Measurements from ENCODE around the gene LAMA2.
"Not testable (repeated sequence)": the region's sequence is repeated elsewhere in the genome, so short reads cannot be mapped to it uniquely, and the experiment has no call there.

LAMA2 gene

DNA sequence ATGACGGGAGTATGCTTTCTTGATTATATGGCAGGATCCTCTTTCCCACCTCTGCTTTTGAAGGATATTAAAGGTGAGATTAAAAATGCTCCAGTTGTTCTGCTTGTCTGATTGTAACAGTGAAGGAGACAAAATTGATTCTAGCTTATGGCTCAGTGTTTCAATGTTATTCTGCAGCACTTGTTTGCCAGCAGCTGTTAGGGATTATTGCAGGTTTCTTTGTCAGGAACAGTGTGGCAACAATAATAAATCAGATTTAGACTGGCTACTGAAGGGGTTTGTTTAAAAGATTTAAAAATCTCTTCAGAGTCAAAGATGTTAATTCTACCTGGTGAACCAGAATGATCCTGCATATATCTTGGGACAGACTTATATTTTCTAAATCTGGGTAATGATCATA, 126.9 kb downstream of the LAMA2 start:
- no peak for DNase-seq (ENCODE audit: low read depth)

DNA sequence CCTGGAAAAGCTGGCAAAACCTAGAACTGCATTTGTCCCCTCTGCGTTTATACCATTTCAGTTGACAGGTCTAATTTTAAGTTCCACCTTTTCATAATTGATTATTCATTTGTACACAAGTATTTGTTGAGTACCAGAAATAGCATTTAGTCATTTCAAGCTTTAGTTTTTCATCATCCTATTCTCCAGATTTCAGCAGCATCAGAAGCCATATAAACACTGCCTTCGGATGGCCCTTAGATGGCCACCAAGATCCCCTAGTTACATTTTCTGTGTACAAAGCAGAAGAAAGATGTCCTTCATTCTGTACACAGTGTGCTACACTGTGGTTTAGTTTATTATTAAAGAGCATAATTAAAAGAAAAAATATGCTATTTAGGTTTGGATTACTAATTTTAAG, 131.4 kb downstream of the LAMA2 start:
- no peak for DNase-seq (ENCODE audit: low read depth)

DNA sequence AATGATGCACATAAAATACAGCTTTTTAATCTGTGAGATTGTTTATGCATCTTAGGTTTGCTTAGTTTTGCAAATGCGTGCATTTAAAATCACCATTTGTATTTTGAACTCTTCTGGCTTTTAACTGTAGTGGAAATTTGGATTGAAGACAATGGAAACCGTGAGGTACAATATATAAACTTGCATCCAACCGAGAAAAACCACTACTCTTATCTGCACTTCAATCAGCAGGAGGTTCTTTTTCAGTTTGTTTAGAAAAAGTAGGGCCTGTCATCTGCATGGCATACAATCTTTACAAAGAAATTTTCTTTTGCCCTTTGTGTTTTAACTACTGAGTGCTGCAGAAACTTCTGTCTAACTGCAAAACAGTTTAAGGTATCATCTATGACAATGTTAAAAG, 132.8 kb downstream of the LAMA2 start:
- DNase-seq (ENCODE audit: low read depth) = no peak

DNA sequence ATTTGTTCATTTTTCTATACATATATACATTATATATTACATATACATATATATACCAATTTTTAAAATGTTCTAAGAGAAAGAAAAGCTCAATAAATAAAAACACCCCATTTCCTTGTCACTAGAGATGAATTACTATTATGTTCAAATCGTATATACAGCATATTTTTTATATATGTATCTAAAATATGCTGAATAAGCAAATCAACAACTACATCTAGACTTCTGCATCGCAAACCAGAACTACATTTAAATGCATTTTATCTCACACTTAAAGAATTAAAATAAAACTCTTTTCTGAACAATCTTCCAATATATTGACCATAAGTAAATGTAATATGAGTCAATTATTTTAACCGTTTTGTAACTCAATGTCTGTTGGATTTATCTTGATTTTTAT, 133.9 kb downstream of the LAMA2 start:
- DNase-seq (ENCODE audit: low read depth) = no peak

DNA sequence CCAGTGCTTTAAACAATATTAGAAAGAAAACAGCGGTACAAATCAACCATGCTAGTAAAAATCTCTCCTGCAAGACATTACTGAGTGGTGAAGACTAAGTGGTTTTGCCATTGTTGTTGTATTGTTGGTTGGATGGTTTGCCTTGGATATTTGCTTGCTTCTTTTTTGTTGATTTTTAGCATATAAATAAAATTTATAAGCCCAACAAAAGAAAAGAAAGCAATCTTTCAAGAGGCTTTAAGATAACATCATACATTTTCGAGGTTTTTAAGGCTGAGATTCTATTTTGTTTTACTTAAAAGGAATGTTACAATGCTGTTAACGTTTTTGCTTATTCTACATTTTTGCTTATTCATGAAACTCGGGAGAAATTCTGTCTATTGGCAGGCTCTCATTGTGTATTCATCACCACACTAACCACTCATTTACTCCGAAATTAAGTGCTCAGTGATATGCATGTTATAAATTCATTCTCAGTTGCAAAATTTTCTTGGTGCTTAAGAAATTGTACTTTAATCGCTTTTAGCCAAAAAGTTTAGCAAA, 139.1 kb downstream of the LAMA2 start:
- DNase-seq (ENCODE audit: low read depth) = no peak

- no peak for DNase-seq (ENCODE audit: low read depth)
Measured at GRCh38 chr6:129026601-129027000, 143.7 kb downstream of the LAMA2 start.

DNA sequence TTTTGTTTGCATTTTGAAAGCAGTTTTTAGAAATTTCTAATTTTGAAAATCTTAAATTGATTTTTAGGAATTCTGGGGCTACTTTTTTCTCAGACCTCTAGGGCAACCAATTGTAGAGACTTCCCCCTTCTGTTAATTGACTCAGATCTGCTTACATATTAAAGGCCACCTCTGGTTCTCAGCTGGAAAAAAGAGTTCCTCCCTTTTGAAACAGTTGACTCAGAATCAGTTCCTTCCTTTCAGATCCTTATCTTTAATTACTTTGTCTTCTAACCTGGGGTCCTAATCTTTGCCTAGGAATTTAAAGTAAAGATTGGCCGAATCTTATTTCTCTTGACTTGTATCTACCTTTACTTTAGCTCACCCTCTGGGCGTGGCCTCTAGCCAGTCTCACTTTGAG, 146.8 kb downstream of the LAMA2 start:
- no peak for DNase-seq (ENCODE audit: low read depth)

GRCh38 chr6:129030215-129030614, 147.3 kb downstream of the LAMA2 start:
- DNase-seq (ENCODE audit: low read depth) = no peak

DNA sequence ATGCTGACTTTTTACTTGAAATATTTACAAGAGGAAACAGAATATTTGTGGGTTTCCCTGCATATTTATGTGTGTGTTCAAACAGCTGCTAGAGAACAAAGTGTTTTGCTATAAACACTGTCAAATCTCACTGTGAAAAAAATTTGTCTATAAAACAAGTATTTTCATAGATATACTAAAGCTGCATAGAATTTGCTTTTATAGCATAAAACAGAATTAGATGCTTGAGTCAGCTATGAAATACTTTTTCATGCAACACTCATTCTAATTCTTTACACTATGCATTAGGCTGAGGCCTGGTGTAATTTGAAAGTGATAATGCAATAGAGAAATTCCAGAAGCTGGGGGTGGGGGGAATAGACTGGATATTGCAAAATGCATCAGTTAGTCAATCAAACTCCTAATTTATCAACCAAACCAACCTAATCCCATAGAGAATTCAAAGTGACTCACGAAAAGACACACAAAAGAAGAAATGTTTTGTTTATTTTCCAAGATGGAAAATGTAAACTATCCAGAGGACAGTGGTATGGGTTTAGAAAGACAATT, 148.2 kb downstream of the LAMA2 start:
- no peak for DNase-seq (ENCODE audit: low read depth)

DNA sequence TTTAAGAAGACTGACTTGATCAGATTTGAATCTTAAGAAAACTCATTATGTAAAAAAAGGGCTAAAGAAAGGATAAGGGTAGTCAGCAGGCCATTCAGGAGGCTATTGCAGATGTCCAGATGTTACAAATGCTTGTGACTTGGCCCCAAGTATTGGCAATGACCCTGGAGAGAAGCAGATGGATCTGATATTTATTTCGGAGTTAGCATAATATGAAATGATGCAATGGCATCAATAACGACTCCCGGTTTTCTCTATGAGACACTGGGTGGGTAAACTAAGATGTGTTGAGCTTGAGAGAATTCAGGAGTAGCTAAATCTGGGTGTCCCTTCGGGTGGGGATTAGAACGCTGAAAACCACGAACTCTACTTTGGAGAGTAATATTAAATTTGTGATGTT, 149.7 kb downstream of the LAMA2 start:
- DNase-seq (ENCODE audit: low read depth) = no peak

DNA sequence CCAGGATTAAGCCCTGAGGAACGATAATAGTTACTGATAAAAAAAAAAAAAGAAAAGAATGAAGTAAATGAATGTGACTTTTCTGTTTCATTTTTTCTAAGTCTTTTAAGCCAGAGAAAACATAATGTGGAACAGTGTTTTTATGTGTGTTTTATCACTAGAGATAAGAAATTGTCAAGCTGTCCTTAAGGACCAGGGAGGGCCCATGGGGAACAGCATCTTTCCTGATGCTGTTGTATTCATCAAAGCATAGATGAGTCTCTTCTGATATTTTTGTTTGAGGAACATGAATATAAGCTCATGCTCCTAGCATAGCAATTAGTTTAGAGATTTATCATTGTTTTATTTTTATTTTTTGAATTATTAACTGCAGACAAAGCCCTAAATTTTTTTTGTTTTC, 150.2 kb downstream of the LAMA2 start:
- no peak for DNase-seq (ENCODE audit: low read depth)

- no peak for DNase-seq (ENCODE audit: low read depth)
Measured at GRCh38 chr6:129033581-129033980, 150.6 kb downstream of the LAMA2 start.

DNA sequence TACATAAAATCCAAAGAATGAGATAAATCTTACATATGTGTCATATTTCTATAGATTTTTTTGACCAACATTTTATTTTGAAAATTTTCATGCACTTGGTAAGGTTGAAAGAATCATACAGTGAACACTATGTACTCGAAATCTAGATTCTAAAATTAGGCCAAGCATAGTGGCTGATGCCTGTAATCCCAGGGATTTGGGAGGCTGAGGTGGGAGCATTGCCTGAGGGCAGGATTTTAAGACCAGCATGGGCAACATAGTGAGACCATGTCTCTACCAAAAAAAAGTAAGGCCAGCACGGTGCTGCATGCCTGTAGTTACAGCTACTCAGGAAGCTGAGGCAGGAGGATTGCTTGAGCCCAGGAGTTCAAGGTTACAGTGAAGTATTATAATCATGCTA, 158.6 kb downstream of the LAMA2 start:
- DNase-seq (ENCODE audit: low read depth) = no peak

GRCh38 chr6:129046526-129046925, 163.6 kb downstream of the LAMA2 start:
- DNase-seq (ENCODE audit: low read depth) = no peak

- no peak for DNase-seq (ENCODE audit: low read depth)
Measured at GRCh38 chr6:129047834-129048233, 164.9 kb downstream of the LAMA2 start.

GRCh38 chr6:129050086-129050485, 167.1 kb downstream of the LAMA2 start:
- DNase-seq (ENCODE audit: low read depth) = no peak

DNA sequence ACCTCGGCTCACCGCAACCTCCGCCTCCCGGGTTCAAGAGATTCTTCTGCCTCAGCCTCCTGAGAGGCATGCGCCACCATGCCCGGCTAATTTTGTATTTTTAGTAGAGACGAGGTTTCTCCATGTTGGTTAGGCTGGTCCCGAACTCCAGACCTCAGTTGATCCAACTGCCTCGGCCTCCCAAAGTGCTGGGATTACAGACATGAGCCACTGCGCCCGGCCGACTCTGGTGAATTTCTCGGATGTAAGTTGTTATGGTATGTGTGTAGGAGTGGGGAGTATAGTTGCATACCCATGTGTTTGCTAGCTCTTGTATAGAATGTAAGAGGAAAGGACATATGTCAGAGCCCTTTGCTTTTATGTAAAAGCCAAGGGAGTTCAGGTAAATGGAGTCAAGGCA, 170.2 kb downstream of the LAMA2 start:
- DNase-seq (ENCODE audit: low read depth) = not testable (repeated sequence)

DNA sequence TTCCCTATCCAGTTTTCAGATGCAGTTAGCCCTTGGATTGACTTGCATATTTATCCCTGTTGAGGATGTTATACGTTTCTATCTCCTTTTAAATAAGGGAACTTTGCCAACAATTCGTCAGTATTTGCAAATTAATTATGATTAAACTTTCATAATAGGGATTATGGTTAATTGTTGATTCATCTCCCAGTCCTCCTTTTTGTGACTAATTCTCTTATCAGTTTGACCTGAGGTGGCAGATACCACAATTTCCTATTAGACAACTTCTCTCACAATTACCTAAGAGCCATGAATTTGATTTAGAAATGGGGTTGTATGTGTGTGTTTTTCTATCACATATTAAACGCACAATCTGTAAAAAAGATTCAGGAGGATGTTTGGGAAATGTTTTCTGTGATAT, 172.9 kb downstream of the LAMA2 start:
- DNase-seq (ENCODE audit: low read depth) = no peak

DNA sequence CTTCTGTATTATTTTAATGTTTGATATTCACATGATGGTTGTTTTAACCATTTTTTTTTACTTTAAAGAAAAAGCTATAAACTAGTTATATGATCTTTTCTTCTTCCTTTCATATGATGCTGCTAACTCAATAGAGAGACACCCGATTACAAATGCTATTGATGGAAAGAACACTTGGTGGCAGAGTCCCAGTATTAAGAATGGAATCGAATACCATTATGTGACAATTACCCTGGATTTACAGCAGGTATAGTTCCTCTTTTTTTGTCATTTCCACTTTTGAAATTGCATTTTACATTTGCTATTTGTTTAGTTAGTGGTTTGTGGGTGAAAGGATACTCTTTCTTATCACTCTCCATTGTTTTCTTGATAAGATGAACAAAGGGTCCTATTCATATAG, 176.7 kb downstream of the LAMA2 start:
- DNase-seq (ENCODE audit: low read depth) = no peak

GRCh38 chr6:129069006-129069405, 186.1 kb downstream of the LAMA2 start:
- no peak for DNase-seq (ENCODE audit: low read depth)

DNA sequence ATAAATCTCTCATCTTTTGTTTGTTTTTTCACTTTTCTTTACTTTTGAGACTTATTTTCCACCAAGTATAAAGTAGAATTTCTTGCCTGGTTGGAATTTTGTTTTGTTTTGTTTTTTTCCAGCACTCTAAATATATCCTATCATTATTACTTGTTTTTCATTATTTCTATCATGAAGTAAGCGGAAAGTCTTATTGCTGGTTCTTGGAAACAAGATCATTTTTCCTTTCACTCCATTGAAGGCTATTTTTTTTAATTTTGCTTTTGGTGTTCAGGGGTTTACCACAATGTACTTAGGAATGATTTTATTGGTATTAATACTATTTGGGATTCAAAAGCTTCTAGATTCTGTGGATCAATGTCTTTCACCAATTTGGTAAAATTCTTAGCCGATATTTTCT, 190.1 kb downstream of the LAMA2 start:
- no peak for DNase-seq (ENCODE audit: low read depth)

DNA sequence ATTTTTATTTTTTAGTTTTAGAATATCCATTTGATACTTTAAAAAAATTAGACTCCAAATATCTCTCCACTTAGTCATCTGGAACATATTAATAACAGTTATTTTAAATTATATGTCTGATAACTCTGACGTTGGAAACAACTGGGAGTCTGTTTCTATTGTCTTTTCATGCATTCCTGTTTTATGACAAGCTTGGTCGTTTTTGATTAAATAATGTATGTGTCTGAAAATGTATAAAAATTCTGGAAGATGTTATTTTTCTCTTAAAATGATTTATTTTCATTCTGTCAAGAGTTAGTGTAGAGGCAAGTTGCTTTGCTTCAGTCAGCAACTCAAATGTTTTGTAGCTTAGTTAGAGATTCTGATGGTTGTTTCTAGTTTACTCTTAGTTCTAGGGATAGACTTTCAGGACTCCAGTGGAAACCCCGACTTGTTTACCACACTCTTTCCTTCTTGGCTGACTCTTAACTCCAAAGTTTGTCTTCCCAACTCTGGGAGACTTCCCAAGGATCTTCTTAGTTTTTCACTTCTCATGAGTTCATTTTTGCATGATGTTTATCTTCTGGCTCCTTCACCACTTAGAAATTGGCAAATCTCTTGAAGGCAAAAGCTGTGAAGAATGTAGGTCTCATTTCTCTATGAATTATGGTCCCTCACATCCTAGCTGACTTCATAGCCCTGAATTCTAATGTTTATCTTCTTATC, 190.9 kb downstream of the LAMA2 start:
- DNase-seq (ENCODE audit: low read depth) = no peak

DNA sequence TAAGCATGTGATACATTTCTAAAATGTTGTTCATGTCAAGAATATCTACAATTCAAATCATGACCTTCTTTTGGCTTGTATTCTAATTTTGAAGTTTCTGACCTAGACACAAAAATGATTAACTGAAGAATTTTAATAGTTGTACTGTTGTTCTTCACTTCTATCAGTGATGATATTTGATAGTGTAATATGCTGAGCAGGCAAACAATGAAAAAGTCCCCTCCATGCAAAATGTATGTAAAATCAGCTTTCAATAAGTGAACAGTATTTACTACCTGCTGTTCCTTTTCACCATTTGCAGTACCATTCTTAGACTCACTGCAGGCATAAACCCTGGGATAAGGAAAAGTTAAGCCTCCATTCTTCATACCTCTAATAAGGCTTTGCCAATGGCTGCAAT, 201.5 kb downstream of the LAMA2 start:
- DNase-seq (ENCODE audit: low read depth) = no peak

DNA sequence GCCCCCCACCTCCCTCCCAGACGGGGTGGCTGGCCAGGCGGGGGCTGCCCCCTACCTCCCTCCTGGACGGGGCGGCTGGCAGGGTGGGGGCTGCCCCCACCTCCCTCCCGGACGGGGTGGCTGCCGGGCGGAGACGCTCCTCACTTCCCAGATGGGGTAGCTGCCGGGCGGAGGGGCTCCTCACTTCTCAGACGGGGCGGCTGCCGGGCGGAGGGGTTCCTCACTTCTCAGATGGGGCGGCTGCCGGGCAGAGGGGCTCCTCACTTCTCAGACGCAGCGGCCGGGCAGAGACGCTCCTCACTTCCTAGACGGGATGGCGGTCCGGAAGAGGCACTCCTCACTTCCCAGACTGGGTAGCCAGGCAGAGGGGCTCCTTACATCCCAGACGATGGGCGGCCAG, 205.5 kb downstream of the LAMA2 start:
- DNase-seq (ENCODE audit: low read depth) = not testable (repeated sequence)
